A549 treated with CORT108297 at 1 μM for 4 hours (cell line): ENCODE data around the gene SMIM29. TPM values are rescaled to one million over a fixed set of nuclear protein-coding genes. Genes with fewer than 3 reads are reported as not detected.

Source experiments
- total RNA-seq: library from RNA; stranded (reverse); fragments of 200-300 nt; extraction: Qiagen RNA extraction; gene quantifications from 5 replicates; pipeline ENCODE4 v1.2.3, GENCODE V29; 2022

Gene SMIM29
- 20.9 to 34.7 TPM (median 31.4 TPM) in 5 replicates for total RNA-seq

GRCh38 chr6:34248727-34249468, at the start of gene SMIM29:
SMIM29 (minus strand) TSS chr6:34249006; CDS start chr6:34247791, 1,215 bp downstream.

GRCh38 chr6:34236443-34237315, 12.1 kb downstream of the SMIM29 start, which contains the start of gene HMGA1:
HMGA1 (plus strand) TSS chr6:34236873; CDS start chr6:34240781, 3,908 bp downstream.

Other genes with a start within 250 kb of the SMIM29 start
- 0.07 to 0.15 TPM (median 0.09 TPM) in 5 replicates for gene GRM4, start 102.9 kb downstream of the SMIM29 start, total RNA-seq
- 471 to 693 TPM (median 648 TPM) in 5 replicates for gene HMGA1, start 12.1 kb downstream of the SMIM29 start, total RNA-seq
- 5.3 to 8.3 TPM (median 5.6 TPM) in 5 replicates for gene NUDT3, start 143.7 kb upstream of the SMIM29 start, total RNA-seq
- 2,016 to 2,196 TPM (median 2,060 TPM) in 5 replicates for gene RPS10, start 177.1 kb upstream of the SMIM29 start, total RNA-seq
- gene PACSIN1, start 217.1 kb upstream of the SMIM29 start, total RNA-seq, result 0.01 to 0.08 TPM (median 0.06 TPM) in 5 replicates